Measurements from ENCODE around the gene GIT1. TPM values are rescaled to one million over a fixed set of nuclear protein-coding genes. Genes with fewer than 3 reads are reported as not detected.

GIT1 gene
- total RNA-seq, 2 experiments from 2014 or later, result 44.3 to 60.2 TPM

GRCh38 chr17:29591146-29591736 is 1.8 kb upstream of the GIT1 start:
- no TSS peak for BruUV-seq (replicated peaks)
- DNase-seq (ENCODE audit: low spot score), result peak; percentile 37
- intact Hi-C loops (cut with micrococcal nuclease; ENCODE audit: unreplicated experiment), result loop anchor here (1.0 kb wide), 1 partner anchor 11 kb away; no protein-coding TSS in a partner anchor

GRCh38 chr17:29590411-29591145 is 1.1 kb upstream of the GIT1 start:
- H3K4me3 ChIP-seq (ENCODE audit: low read depth, low read length, poor library complexity, severe bottlenecking), result peak overlapping the region; percentile 79
- peak overlapping the region; percentile 61 for H3K27ac ChIP-seq (ENCODE audit: low read depth, low read length, poor library complexity, severe bottlenecking)
- H3K9me3 ChIP-seq (ENCODE audit: low read length), result no peaks in the 10 kb centered on the region
- ChIA-PET CTCF (ENCODE audit: unreplicated experiment) (interaction anchor here (0.7 kb wide), 1 partner anchor 22 kb away, joined by 10 read pairs; no protein-coding TSS in a partner anchor), POLR2A (interaction anchor here (0.6 to 0.7 kb wide), 3 partner anchors 19 to 1160 kb away, joined by 3 read pairs; no protein-coding TSS in a partner anchor)
- H3K36me3 ChIP-seq (ENCODE audit: insufficient read depth, low read length), result no peaks in the 10 kb centered on the region
- peaks cover 36% of the 10 kb centered on the region for H3K79me2 ChIP-seq (ENCODE audit: insufficient read depth, low read depth, low read length)
- H4K20me1 ChIP-seq (ENCODE audit: insufficient read depth, low read length), result peaks cover 17% of the 10 kb centered on the region; the same call in 1 of the 2 replicates
- peak; percentile 50 for DNase-seq (ENCODE audit: low spot score)
- no TSS peak for BruUV-seq (replicated peaks)
- TF ChIP-seq EZH2phosphoT487 (IDR thresholded peaks at IDR 0.05; ENCODE audit: borderline replicate concordance, low read depth, low read length) (no peak), CTCF (conservative IDR thresholded peaks at IDR 0.05; ENCODE audit: low read length) (0 out of 2 replicates have a peak, but pooled peaks have one; percentile 2)
- intact Hi-C loops (cut with micrococcal nuclease; ENCODE audit: unreplicated experiment), result loop anchor here (1.0 kb wide), 3 partner anchors 10 to 296 kb away; partner anchors contain the start of genes NUFIP2 and TP53I13
- peak overlapping the region; percentile 87 for H2AFZ ChIP-seq (ENCODE audit: low read length)
- no peaks in the 10 kb centered on the region for H3K9me2 ChIP-seq (ENCODE audit: insufficient read depth, low read length)
- H3K4me2 ChIP-seq (ENCODE audit: low read length), result peak overlapping the region; percentile 99
- peaks cover 60% of the 10 kb centered on the region for H3K4me1 ChIP-seq (ENCODE audit: insufficient read depth, low read length, poor library complexity, severe bottlenecking)

More at GRCh38 chr17:29591146-29591736, 1.8 kb upstream of the GIT1 start:
- no peaks in the 10 kb centered on the region for H3K9me3 ChIP-seq (ENCODE audit: low read length)
- no peaks in the 10 kb centered on the region for H3K9me2 ChIP-seq (ENCODE audit: insufficient read depth, low read length)
- peak overlapping the region; percentile 79 for H3K4me3 ChIP-seq (ENCODE audit: low read depth, low read length, poor library complexity, severe bottlenecking)
- H4K20me1 ChIP-seq (ENCODE audit: insufficient read depth, low read length), result peaks cover 17% of the 10 kb centered on the region; the same call in 1 of the 2 replicates
- TF ChIP-seq EZH2phosphoT487 (IDR thresholded peaks at IDR 0.05; ENCODE audit: borderline replicate concordance, low read depth, low read length), result no peak
- no peak for TF ChIP-seq CTCF (conservative IDR thresholded peaks at IDR 0.05; ENCODE audit: low read length)
- peak overlapping the region; percentile 99 for H3K4me2 ChIP-seq (ENCODE audit: low read length)
- peaks cover 32% of the 10 kb centered on the region for H3K79me2 ChIP-seq (ENCODE audit: insufficient read depth, low read depth, low read length)
- peak overlapping the region; percentile 87 for H2AFZ ChIP-seq (ENCODE audit: low read length)
- no peaks in the 10 kb centered on the region for H3K36me3 ChIP-seq (ENCODE audit: insufficient read depth, low read length)
- ChIA-PET CTCF (ENCODE audit: unreplicated experiment) (interaction anchor here (0.7 to 1.7 kb wide), 2 partner anchors 22 to 221 kb away, joined by 10 to 12 read pairs; no protein-coding TSS in a partner anchor), POLR2A (interaction anchor here (0.6 to 1.9 kb wide), 6 partner anchors 8 to 1160 kb away, joined by 3 to 8 read pairs (median 3); no protein-coding TSS in a partner anchor)
- peaks cover 56% of the 10 kb centered on the region for H3K4me1 ChIP-seq (ENCODE audit: insufficient read depth, low read length, poor library complexity, severe bottlenecking)
- H3K27ac ChIP-seq (ENCODE audit: low read depth, low read length, poor library complexity, severe bottlenecking), result peak overlapping the region; percentile 61
